Stimulated activated CD4-positive, alpha-beta T cell treated with anti-CD3 and anti-CD28 coated beads, Interleukin-2, amount 100 ng/mL, for 4 hours (primary cell): Measurements from ENCODE around the gene SPEN.
A peak's percentile ranks its signal among the peaks of the same experiment; 100 is the strongest.
"Not testable (repeated sequence)": the region's sequence is repeated elsewhere in the genome, so short reads cannot be mapped to it uniquely, and the experiment has no call there.

ENCODE experiments used
- DNase-seq: peaks from one replicate; pipeline ENCODE4 v3.0.0-alpha.2; 2020; ENCODE audit warnings: low read depth

SPEN gene, protein sequence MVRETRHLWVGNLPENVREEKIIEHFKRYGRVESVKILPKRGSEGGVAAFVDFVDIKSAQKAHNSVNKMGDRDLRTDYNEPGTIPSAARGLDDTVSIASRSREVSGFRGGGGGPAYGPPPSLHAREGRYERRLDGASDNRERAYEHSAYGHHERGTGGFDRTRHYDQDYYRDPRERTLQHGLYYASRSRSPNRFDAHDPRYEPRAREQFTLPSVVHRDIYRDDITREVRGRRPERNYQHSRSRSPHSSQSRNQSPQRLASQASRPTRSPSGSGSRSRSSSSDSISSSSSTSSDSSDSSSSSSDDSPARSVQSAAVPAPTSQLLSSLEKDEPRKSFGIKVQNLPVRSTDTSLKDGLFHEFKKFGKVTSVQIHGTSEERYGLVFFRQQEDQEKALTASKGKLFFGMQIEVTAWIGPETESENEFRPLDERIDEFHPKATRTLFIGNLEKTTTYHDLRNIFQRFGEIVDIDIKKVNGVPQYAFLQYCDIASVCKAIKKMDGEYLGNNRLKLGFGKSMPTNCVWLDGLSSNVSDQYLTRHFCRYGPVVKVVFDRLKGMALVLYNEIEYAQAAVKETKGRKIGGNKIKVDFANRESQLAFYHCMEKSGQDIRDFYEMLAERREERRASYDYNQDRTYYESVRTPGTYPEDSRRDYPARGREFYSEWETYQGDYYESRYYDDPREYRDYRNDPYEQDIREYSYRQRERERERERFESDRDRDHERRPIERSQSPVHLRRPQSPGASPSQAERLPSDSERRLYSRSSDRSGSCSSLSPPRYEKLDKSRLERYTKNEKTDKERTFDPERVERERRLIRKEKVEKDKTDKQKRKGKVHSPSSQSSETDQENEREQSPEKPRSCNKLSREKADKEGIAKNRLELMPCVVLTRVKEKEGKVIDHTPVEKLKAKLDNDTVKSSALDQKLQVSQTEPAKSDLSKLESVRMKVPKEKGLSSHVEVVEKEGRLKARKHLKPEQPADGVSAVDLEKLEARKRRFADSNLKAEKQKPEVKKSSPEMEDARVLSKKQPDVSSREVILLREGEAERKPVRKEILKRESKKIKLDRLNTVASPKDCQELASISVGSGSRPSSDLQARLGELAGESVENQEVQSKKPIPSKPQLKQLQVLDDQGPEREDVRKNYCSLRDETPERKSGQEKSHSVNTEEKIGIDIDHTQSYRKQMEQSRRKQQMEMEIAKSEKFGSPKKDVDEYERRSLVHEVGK (N-terminal part only)

DNA sequence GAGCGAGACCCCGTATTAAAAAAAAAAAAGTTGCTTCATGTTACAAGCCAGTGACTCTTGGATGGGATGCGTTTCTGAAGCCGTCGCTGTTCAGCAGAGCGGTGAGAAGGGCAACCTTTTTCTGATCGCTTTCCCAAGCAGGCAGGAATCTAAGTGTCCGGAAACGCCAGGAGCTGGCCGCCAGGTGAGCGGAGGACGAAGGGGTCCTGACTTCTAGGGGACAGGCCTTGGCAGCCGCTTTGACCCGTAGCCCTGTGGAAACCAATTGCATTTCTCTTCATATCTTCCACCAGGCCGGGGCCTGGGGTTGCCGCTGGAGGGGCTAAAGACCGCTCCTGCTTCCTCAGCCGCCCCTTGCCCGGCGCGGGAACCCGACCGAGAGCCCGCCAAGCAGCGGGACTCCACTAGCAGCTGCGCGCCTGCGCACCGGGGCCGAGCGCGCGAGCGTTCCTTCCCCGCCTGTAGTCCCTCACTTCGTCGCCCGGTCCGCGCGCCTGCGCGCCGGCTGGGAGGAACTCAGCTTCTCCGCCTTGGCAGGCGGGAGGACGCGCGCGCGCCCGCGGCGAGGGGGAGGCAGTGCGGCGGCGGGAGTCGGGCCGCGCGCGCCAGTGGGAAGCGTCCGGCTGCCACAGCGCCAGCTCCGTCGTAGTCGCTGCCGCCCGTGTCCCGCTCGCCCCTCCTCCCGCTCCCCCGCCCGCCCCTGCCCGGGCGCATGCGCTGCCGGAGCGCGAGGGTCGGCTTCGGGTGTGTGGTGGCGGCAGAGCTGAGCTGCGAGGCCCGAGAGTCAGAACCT is at the start of gene SPEN:
TSS of gene SPEN (plus strand) at position 608 of the 793 bp plus-strand sequence. CDS start 361 bp downstream, outside the sequence.
- peak; percentile 99 for DNase-seq

DNA sequence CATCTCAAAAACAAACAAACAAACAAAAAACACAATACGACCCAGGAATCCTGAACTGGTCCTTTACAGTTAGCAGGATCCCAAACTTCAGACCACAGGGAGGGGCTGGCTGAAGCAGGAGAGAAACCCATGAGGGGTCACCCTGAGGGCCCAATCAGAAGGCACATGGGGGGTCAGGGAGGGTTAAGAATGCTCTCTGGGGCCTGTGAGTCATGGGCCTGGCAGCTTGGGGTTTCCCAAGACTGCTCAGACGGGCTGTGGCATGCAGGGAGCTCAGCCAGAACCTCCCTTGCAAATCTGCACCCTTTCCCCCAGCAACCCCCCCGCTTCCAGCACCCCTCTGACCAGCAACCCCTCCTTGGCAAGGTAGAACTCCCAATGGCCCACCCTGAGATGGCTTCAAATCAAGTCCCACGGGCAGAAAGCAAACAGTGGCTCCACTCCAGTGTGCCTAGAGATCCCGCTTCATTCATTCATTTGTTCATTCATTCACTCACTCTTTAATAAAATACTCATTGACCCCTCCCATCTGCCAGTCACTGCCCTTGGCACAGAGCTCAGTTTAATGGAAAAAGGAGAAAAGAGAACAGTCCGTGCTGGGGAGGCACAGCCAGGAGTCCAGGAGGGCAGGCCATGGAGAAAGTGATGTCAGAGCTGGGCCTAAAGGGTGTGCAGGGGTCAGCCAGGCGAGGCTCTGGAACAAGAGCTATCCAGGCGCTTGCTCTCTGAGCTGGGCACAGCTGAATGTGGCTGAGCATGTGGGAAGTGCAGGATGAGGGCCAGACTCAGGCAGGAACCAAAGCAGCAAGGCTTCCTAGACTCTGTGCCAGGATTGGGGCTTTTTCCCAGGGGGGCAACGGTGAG is 48.3 kb upstream of the SPEN start:
- DNase-seq: peak; percentile 2

DNA sequence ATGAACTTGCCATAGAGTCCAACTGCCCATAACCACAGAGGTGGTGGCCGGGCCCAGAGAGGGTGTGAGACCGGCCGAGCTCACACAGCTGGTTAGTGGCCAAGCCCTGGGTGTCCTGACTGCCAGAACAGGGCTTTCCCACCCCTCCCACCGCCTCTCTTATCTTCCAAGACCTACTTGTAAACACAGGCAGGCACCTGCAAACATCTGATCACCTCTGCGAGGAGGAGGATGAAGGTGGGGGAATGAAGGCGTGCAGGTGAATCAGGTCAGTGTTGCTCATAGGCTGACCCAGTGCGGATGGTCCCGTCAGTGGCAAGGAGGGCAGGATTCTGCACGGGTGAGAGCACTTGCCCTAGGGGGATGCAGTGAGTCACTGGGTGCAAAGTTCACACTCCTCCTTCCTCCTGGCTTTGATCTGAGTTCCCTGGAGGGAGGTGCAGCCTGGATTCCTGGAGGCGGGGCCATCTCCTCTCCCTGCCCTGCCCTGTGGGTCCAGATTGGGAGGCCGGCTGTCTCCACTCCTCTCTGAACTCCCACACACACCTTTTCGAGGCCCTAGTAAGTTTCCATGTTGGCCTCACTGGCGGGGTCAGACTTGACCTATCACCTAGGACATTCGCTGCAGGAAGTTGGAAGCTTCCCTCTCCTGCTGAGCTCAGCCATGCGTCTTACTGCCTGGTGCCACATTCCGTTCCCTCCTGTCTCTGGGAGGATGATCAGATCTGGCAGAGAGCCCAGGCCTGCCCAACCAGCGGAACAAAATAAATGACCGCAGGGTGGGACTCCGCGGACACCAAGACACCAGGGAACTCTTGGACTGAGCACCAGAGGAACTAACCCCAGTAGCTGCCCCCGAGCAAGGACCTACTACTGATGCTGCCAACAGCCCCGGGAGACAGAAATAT is 47.3 kb upstream of the SPEN start:
- no peak for DNase-seq

DNA sequence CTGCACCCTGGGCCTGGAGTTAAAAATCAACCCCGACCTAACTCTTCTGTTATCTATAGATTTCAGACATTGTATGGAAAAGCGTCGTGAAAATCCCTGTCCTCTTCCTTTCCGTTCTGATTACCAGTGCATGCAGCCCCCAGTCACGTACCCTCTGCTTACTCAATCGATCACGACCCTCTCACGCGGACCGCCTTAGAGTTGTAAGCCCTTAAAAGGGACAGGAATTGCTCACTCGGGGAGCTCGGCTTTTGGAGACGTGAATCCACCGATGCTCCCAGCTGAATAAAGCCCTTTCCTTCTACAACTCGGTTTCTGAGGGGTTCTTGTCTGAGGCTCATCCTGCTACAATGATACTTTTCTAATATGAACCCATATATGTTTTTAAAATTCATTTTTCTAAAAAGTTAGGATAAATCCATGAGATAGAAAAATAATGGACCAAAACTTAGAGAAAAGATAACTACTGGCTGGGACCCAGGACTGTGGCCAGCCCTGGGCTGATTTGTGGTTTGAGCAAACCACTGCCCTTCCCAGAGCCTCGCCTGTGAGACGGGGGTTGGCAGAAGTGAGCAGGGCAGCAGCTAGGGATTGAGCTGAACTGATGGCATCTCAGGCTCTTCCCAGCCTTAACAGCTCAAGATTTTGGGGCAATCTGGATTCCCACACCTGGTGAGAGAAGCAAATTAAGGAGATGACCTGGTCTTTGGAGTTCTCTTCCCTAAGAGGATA is 45.1 kb upstream of the SPEN start:
- DNase-seq: no peak

DNA sequence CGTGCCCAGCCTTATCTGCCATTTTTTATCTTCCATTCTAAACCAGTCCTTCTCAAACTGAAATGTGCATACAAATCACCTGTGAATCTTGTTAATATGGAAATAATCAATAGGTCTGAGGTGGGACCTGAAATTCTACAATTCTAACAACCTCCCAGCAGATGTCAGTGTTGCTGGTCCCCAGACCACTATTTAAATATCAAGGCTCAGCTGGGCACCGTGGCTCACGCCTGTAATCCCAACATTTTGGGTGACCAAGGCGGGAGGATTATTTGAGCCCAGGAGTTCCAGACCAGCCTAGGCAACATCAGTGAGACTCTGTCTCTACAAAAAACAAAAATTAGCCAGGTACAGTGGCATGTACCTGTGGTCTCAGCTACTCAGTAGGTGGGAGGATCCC is 44.1 kb upstream of the SPEN start:
- DNase-seq: peak; percentile 2

DNA sequence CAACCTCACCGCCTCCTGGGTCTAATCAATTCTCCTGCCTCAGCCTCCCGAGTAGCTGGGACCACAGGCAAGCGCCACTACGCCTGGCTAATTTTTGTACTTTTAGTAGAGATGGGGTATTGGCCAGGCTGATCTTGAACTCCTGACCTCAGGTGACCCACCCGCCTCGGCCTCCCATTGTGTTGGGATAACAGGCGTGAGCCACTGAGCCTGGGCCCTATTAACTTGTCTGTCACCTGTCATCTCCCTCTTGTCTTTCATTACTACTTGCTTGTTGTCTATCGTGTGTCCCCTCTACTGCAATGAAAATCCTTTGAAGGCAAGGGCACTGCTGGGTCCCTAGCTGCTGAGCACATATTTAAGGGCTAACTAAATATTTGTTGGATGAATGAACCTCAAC is 43.4 kb upstream of the SPEN start:
- no peak for DNase-seq

DNA sequence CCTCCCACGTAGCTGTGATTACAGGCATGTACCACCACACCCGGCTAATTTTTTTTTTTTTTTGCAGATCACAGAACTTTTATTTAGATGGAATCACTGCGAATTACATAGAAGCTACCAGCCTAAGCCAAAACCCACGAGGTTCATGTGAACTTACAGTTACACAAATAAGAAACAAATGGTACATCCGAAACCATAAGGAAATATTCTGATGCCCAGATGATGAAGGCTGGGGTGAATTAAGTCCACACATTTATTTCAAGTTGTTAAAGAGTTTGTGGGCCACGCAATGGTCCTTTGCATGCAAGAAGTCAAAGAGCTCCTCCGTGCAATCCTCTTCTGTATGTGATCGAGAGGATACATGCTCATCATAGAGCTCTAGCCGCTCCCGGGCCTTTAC is 40.4 kb upstream of the SPEN start:
- no peak for DNase-seq

DNA sequence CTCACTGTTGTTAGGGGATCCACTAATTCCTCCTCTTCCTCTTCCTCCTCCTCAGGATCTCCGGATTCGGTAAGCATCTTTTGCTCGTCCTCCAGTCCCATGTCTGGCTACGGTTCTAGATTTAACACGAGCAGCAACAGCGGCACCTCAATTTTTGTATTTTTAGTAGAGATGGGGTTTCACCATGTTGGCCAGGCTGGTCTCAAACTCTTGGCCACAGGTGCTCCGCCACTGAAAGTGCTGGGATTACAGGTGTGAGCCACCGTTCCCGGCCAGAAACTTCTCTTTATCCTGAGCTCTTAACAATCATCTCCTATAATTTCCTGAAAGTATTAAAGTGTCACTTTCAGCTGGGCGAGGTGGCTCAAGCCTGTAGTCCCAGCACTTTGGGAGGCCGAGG is 40.0 kb upstream of the SPEN start, which contains the start of gene UQCRHL:
TSS of gene UQCRHL (minus strand) at position 101 of the 400 bp plus-strand sequence. CDS start at position 101, 0 bp downstream.
- DNase-seq: not testable (repeated sequence)

DNA sequence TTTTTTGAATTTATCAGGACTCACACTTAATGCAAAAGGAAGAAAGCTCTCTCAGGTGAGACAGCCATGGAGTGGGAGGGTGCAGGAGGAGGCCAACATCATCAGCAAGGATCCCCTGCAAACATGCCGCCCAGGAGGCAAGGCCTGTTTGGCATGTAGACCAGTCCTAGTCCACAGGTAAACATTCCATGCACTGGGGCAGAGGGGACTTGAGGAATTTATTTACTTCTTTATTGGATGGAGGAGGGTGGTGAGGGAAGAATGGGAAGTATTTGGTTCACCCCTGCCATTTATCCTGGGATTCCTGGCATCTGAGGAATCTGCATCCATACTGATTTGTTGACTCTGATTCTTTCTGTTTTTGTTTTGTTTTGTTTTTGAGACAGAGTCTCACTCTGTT is 38.6 kb upstream of the SPEN start:
- no peak for DNase-seq

DNA sequence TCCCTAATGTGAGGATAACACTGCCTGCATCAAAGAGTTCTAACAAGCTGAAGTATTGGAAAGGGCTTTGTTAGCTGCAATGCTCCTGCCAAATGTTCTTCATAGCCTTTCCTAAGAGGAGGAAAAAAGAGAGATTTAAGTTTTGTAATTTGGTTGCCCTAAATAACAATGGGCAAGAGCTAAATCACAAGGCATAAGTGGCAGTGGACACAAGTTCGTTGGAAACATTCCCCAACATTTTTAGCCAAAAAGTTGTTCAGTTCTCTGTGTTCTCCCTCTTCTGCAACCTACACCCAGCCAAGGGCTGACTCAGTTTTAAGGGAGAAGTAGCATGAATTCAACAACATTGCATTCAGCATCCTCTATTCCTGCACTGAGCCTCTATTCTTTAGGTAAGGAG is 37.4 kb upstream of the SPEN start:
- no peak for DNase-seq

DNA sequence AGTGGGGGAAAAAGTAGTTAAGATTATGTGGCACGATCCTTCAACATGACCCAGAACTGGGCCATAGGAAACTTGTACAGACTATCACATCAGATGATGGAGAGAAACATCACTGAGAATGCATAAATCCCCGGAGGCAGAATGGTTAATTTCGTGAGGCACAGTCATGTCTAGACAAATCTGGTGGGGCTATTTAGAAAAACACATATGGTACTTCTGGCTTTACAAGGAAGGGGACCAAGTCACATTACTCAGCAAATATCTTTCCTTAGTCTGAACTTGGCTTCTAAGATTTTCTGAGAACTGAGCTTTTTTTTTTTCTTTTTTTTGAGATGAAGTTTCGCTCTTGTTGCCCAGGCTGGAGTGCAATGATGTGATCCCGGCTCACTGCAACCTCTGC is 30.8 kb upstream of the SPEN start:
- no peak for DNase-seq

DNA sequence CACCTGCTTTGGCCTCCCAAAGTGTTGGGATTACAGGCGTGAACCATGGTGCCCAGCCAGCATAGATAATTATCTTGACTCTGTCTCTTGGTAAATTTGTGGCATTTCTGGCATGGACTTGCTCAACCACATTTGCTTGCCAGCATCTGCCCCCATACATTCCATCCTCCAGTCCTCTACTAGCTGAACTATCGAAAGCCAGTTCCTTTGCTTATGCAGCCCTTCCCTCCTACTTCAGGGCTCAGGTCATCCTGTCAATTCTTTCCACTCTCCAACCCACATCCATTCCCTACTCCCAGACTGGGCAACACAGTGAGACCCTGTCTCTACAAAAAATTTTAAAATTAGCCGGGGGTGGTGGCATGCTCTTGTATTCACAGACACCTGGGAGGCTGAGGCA is 27.0 kb upstream of the SPEN start:
- DNase-seq: no peak

DNA sequence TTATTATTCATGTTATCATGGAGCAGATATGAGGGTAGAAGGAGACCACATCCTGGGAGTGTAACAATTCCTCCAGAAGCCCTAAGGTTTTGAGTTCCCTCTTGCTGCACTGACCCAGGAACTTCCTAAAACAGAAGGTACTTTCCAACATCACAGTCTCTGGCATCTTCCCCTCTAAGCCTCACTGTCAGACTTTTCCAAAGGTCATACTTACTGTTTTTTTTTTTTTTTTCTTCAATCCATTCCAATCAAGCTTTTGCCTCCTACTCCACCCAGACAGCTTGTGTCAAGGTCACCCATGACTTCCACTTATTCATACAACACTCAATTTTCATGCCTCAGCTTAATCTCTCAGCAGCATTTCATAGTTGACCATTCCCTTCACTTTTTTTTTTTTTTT is 21.7 kb upstream of the SPEN start:
- DNase-seq: no peak

DNA sequence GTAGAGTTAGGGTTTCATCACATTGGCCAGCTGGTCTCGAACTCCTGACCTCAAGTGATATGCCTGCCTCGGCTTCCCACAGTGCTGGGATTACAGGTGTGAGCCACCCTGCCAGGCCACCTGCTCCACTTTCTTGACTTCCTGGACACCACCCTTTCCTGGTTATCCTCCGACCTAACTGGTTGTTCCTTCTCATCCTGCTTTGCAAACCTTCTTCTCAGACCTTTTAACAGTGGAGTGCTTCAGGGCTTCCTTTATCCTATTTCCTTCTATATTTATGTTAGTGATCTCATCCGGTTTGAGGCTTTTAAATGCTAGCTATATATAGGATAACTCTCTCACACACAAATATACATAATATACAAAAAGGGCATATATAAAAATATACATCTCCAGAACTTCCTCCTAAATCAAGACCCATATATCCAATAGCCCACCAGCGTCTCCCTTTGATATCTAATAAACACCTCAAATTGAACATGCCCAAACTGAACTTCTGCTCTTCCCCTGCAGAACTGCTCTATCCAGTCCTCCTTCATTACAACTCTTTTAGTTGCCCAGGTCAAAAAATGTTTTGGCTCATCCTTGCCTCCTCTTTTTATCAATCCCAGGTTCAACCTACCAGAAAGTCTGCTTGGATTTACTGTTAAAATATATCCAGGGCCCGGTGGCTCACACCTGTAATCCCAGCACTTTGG is 20.5 kb upstream of the SPEN start:
- no peak for DNase-seq

DNA sequence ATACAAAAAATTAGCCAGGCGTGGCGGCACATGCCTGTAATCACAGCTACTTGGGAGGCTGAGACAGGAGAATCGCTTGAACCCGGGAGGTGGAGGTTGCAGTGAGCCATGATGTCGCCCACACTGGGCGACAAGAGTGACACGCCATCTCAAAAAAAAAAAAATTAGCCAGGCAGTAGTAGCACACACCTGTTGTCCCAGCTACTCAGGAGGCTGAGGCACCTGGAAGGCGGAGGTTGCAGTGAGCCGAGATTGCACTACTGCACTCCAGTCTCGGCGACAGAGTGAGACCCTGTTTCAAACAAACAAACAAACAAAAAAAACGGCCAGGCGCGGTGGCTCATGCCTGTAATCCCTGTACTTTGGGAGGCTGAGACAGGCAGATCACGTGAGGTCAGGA is 19.9 kb upstream of the SPEN start:
- not testable (repeated sequence) for DNase-seq

DNA sequence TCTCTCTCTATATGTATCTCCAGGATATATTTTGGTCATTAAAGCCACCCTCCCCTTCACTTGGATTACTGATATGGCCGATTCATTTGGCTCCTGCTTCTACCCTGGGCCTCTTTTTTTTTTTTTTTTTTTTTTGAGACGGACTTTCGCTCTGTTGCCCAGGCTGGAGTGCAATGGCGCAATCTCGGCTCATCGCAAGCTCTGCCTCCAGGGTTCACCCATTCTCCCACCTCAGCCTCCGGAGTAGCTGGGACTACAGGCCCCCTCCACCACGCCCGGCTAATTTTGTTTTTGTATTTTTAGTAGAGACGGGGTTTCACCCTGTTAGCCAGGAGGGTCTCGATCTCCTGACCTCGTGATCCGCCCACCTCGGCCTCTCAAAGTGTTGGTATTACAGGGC is 18.6 kb upstream of the SPEN start:
- not testable (repeated sequence) for DNase-seq

DNA sequence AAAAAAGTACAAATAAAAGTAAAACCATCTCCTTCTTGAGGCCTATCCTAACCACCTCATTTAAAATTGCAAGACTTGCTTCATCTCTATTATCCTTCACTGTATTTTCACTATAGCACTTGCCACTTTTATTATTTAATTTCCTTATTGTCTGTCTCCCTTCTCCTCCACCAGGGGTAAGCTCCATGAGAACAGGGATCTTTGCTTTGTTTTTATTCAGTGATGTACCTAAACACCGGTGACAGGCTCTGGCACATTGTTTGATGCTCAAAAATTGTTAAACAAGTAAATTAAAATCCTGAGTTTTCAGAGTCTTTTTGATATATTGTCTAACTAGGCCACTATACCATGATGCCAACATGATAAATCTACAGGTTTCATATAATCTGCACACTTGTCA is 17.2 kb upstream of the SPEN start:
- DNase-seq: no peak

DNA sequence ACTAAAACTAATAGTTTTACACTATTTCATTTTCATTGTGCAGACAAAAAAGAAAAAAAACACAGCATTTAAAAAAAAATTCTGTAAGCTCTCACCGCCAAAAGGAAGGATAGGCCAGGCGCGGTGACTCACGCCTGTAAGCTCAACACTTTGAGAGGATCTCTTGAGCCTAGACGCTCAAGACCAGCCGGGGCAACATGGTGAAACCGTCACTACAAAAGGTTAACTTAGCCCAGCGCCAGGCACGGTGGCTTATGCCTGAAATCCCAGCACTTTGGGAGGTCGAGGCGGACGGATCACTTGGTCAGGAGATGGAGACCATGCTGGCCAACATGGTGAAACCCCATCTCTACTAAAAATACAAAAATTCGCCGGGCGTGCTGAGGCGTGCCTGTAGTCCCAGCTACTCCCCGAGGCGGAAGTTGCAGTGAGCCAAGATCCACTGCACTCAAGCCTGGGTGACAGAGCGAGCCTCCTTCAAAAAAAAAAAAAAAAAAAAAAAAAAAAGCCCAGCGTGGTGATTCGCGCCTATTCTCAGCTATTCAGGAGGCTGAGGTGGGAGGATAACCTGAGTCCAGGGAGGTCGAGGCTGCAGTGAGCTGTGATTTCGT is 14.3 kb upstream of the SPEN start:
- DNase-seq: peak; percentile 39
